HEK293 (cell line): ENCODE results near the gene EMILIN1.

Experiments
- MEIS1 ChIP-seq: sonication (generic); formaldehyde crosslinking; IDR thresholded peaks from 2 replicates; pipeline ENCODE4 v1.8.1; 2022; ENCODE audit warnings: missing genetic modification reagents, mild to moderate bottlenecking, borderline replicate concordance
- PRDM2 ChIP-seq: fragments of 450-650 bp; formaldehyde crosslinking; IDR thresholded peaks from 2 replicates; pipeline ENCODE4 v1.5.1; 2016; ENCODE audit warnings: missing biosample characterization, missing genetic modification characterization, borderline replicate concordance
- RBAK ChIP-seq: fragments of 450-650 bp; formaldehyde crosslinking; IDR thresholded peaks from 2 replicates; pipeline ENCODE4 v1.5.1; 2016; ENCODE audit warnings: missing biosample characterization, missing genetic modification characterization
- REST ChIP-seq: fragments of 450-650 bp; formaldehyde crosslinking; IDR thresholded peaks from 2 replicates; pipeline ENCODE4 v1.5.1; 2016; ENCODE audit warnings: missing biosample characterization, missing genetic modification characterization
- SP7 ChIP-seq: fragments of 450-650 bp; formaldehyde crosslinking; IDR thresholded peaks from 2 replicates; pipeline ENCODE4 v1.5.1; 2016; ENCODE audit warnings: missing biosample characterization, missing genetic modification characterization
- TRIM28 ChIP-seq: IDR thresholded peaks from 2 replicates; pipeline ENCODE4 v1.6.1; 2011; ENCODE audit warnings: low read length, control low read depth, borderline replicate concordance
- ZBTB44 ChIP-seq: fragments of 450-650 bp; IDR thresholded peaks from 2 replicates; pipeline ENCODE4 v1.5.1; 2018; ENCODE audit warnings: missing biosample characterization, mild to moderate bottlenecking, missing genetic modification characterization
- ZFHX2 ChIP-seq: fragments of 450-650 bp; formaldehyde crosslinking; conservative IDR thresholded peaks from 2 replicates; pipeline ENCODE4 v1.5.1; 2016; ENCODE audit warnings: missing biosample characterization, missing genetic modification characterization
- ZNF157 ChIP-seq: fragments of 450-650 bp; formaldehyde crosslinking; IDR thresholded peaks from 2 replicates; pipeline ENCODE4 v1.5.1; 2016; ENCODE audit warnings: missing biosample characterization, missing genetic modification characterization
- ZNF175 ChIP-seq: fragments of 450-650 bp; formaldehyde crosslinking; IDR thresholded peaks from 2 replicates; pipeline ENCODE4 v1.5.1; 2016; ENCODE audit warnings: missing biosample characterization, missing genetic modification characterization
- ZNF19 ChIP-seq: fragments of 450-650 bp; formaldehyde crosslinking; IDR thresholded peaks from 2 replicates; pipeline ENCODE4; 2016; ENCODE audit warnings: missing biosample characterization, missing genetic modification characterization, low read depth
- ZNF26 ChIP-seq: fragments of 450-650 bp; formaldehyde crosslinking; IDR thresholded peaks from 2 replicates; pipeline ENCODE4 v1.5.1; 2016; ENCODE audit warnings: missing biosample characterization, missing genetic modification characterization
- ZNF404 ChIP-seq: fragments of 450-650 bp; formaldehyde crosslinking; IDR thresholded peaks from 2 replicates; pipeline ENCODE4 v1.5.1; 2017; ENCODE audit warnings: missing biosample characterization, missing genetic modification characterization
- ZNF510 ChIP-seq: fragments of 450-650 bp; formaldehyde crosslinking; IDR thresholded peaks from 2 replicates; pipeline ENCODE4 v1.5.1; 2018; ENCODE audit warnings: mild to moderate bottlenecking, missing genetic modification characterization, missing biosample characterization; ENCODE audit not compliant: insufficient replicate concordance
- ZNF639 ChIP-seq: fragments of 450-650 bp; formaldehyde crosslinking; IDR thresholded peaks from 2 replicates; pipeline ENCODE4 v1.5.1; 2016; ENCODE audit warnings: missing biosample characterization, missing genetic modification characterization
- ZNF645 ChIP-seq: fragments of 450-650 bp; formaldehyde crosslinking; IDR thresholded peaks from 2 replicates; pipeline ENCODE4; 2016; ENCODE audit warnings: missing biosample characterization, missing genetic modification characterization
- ZNF777 ChIP-seq: fragments of 450-650 bp; formaldehyde crosslinking; IDR thresholded peaks from 2 replicates; pipeline ENCODE4 v1.5.1; 2017; ENCODE audit warnings: missing biosample characterization, missing genetic modification characterization, borderline replicate concordance
- ZNF785 ChIP-seq: fragments of 450-650 bp; formaldehyde crosslinking; IDR thresholded peaks from 2 replicates; pipeline ENCODE4 v1.5.1; 2016; ENCODE audit warnings: missing biosample characterization, missing genetic modification characterization
- ZNF830 ChIP-seq: fragments of 450-650 bp; IDR thresholded peaks from 2 replicates; pipeline ENCODE4 v1.5.0; 2018; ENCODE audit warnings: missing biosample characterization, missing genetic modification characterization, low read depth, mild to moderate bottlenecking, moderate library complexity
- ZSCAN5A ChIP-seq: fragments of 450-650 bp; formaldehyde crosslinking; IDR thresholded peaks from 2 replicates; pipeline ENCODE4 v1.5.1; 2016; ENCODE audit warnings: missing biosample characterization, missing genetic modification characterization
- ZXDB ChIP-seq: fragments of 450-650 bp; formaldehyde crosslinking; IDR thresholded peaks from 2 replicates; pipeline ENCODE4 v1.5.1; 2016; ENCODE audit warnings: missing biosample characterization, missing genetic modification characterization

Gene EMILIN1

GRCh38 chr2:27050996-27051901 lies 27.2 kb upstream of the EMILIN1 start, which contains the start of gene AGBL5 (continued):
- TF ChIP-seq ZNF175 (no peak), ZNF639 (tag by site-specific recombination) (peak; percentile 80; the same call in 1 of the 2 replicates), ZNF645 (tag by site-specific recombination) (no peak), ZNF510 (tag by site-specific recombination) (no peak), ZNF777 (tag by site-specific recombination) (no peak), ZNF404 (tag by site-specific recombination) (no peak), PRDM2 (no peak), SP7 (tag by site-specific recombination) (peak; percentile 85), ZNF785 (no peak; the same call in 1 of the 2 replicates), ZNF830 (tag by site-specific recombination) (no peak), ZBTB44 (tag by site-specific recombination) (no peak), ZXDB (tag by site-specific recombination) (peak; percentile 86), REST (tag by site-specific recombination) (no peak), MEIS1 (no peak), ZNF19 (no peak), ZNF26 (tag by site-specific recombination) (no peak), ZFHX2 (no peak), ZNF157 (no peak), ZSCAN5A (tag by site-specific recombination) (no peak), RBAK (tag by site-specific recombination) (no peak), TRIM28 (peak; percentile 96)
